Smooth muscle cell (in vitro differentiated cells): ENCODE data around the gene OAS2. TPM values are rescaled to one million over a fixed set of nuclear protein-coding genes. Genes with fewer than 3 reads are reported as not detected.

Source experiments
- DNase-seq: peaks from one replicate; lab custom pipeline; 2025; ENCODE audit not compliant: unreplicated experiment; lab: John Stamatoyannopoulos, UW
- H2AFZ ChIP-seq: fragments of 200-600 bp; sonication (generic); 2 replicates; pipeline ENCODE4 v1.6.0; 2016; ENCODE audit warnings: antibody characterized with exemption, low read depth, mild to moderate bottlenecking
- H3F3A ChIP-seq: fragments of 200-600 bp; sonication (generic); 2 replicates; pipeline ENCODE4 v1.6.0; 2017; ENCODE audit warnings: antibody characterized with exemption, low read depth
- H3K27ac ChIP-seq: fragments of 200-600 bp; sonication (generic); 2 replicates; pipeline ENCODE4 v1.5.1; 2016; ENCODE audit warnings: low read depth, mild to moderate bottlenecking
- H3K27me3 ChIP-seq: fragments of 200-600 bp; sonication (generic); 2 replicates; pipeline ENCODE4 v1.6.1; 2016; ENCODE audit warnings: low read depth, mild to moderate bottlenecking
- H3K36me3 ChIP-seq: fragments of 200-600 bp; sonication (generic); 2 replicates; pipeline ENCODE4 v1.5.1; 2016; ENCODE audit warnings: low read depth
- H3K4me1 ChIP-seq: fragments of 200-600 bp; sonication (generic); 2 replicates; pipeline ENCODE4 v1.5.1; 2016; ENCODE audit warnings: low read depth
- H3K4me2 ChIP-seq: fragments of 200-600 bp; sonication (generic); 2 replicates; pipeline ENCODE4 v1.6.0; 2016; ENCODE audit warnings: mild to moderate bottlenecking
- H3K4me3 ChIP-seq: fragments of 200-600 bp; sonication (generic); 2 replicates; pipeline ENCODE4 v1.5.1; 2016; ENCODE audit warnings: mild to moderate bottlenecking
- H3K79me2 ChIP-seq: fragments of 200-600 bp; sonication (generic); 2 replicates; pipeline ENCODE4 v1.6.0; 2016; ENCODE audit warnings: low read depth, mild to moderate bottlenecking
- H3K9ac ChIP-seq: fragments of 200-600 bp; sonication (generic); 2 replicates; pipeline ENCODE4 v1.6.0; 2016; ENCODE audit warnings: low read depth
- H3K9me3 ChIP-seq: fragments of 200-600 bp; sonication (generic); replicated peaks from 2 replicates; pipeline ENCODE4 v1.5.1; 2016; ENCODE audit warnings: low read depth
- H4K20me1 ChIP-seq: fragments of 200-600 bp; sonication (generic); 2 replicates; pipeline ENCODE4 v1.6.0; 2016; ENCODE audit warnings: low read depth
- WGBS: methylation state at CpG from one replicate; pipeline ENCODE4 v1.1.7; 2016; ENCODE audit warnings: low lambda C conversion rate; 5-methylcytosine and 5-hydroxymethylcytosine counted together
- polyA plus RNA-seq: library from polyadenylated mRNA; unstranded; fragments of >200 nt; fragmentation: Nextera tagmentation; extraction: Ambion mirVana; gene quantifications from 2 replicates; pipeline ENCODE4 v1.2.1, GENCODE V29; 2016
- total RNA-seq: library from RNA; depleted of rRNA; stranded (reverse); fragments of >200 nt; gene quantifications from 2 replicates; pipeline ENCODE4 v1.2.3, GENCODE V29; 2014
- TF ChIP-seq, protein P1 (sequence below): fragments of 200-600 bp; sonication (generic); IDR thresholded peaks from 2 replicates; pipeline ENCODE4 v1.5.1; 2017; ENCODE audit warnings: borderline replicate concordance, mild to moderate bottlenecking, antibody characterized with exemption; ENCODE audit not compliant: insufficient read depth, poor library complexity, severe bottlenecking

OAS2 gene
- total and polyA plus RNA-seq, 2 experiments from 2014 or later = not detected

DNA sequence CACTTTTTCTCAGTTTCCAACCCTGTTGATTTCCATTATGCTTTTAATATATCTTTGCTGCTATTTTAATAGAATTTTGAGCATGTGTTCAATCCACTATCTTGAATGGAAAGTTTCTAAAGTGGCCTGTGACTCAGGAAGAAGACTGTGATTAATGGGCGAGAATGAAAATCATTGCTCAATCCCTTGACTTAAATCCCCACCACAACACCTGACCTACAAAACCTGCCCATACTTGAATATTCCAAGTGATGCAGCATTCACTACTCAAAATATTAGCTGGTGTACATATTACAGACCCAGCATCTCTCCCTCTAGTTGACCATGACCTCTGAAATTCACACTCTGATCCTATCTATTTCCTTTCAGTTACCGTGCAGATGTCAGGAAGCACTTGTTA, 41.4 kb upstream of the OAS2 start:
- no peaks in the 10 kb centered on the region for H4K20me1 ChIP-seq
- 75% methylated on average over 2 of the region's 2 CpGs for WGBS

DNA sequence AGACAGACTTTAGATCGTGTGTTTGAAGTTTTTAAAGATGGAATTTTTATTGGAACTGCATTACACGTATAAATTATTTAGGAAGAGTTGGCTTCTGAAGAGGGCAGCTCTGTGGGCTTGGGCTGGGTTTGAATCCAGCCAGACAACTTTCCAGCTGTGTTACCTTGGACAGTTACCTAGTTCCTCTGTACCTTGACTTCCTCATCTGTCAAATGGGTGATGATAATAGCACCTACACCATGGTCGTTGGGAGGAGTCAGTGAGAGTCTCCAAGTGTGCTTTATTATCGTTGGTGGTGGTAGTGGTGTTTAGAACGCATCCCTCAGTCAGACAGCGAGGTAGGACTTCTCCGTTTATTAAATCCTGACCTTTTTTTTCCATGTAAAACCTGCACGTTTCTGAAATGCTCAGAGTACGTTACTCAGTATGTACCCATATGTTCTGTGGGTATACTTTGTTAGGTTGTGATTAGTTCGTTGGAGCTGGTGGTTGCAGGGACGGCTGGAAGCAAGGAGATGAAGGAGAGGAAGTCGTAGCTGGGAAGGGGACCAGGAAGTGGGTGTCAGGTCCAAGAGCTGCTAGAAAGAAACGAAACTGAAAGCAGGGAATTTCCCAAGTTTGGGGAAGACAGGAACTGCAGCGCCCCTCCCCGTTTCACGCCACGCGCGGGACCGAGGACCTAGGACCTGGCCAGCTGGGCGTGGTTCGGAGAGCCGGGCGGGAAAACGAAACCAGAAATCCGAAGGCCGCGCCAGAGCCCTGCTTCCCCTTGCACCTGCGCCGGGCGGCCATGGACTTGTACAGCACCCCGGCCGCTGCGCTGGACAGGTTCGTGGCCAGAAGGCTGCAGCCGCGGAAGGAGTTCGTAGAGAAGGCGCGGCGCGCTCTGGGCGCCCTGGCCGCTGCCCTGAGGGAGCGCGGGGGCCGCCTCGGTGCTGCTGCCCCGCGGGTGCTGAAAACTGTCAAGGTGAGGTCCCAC, 40.3 kb upstream of the OAS2 start, which contains the start of gene OAS3:
TSS of gene OAS3 (plus strand) at position 734 of the 979 bp plus-strand sequence. CDS start at position 791, 57 bp downstream.
- H3K4me2 ChIP-seq = peak within 1 kb of the TSS; percentile 81
- H4K20me1 ChIP-seq = no peaks in the 10 kb centered on the region
- H3K4me1 ChIP-seq = no peaks in the 10 kb centered on the region
- no peaks in the 10 kb centered on the region for H3K9me3 ChIP-seq
- TF ChIP-seq, protein P1, sequence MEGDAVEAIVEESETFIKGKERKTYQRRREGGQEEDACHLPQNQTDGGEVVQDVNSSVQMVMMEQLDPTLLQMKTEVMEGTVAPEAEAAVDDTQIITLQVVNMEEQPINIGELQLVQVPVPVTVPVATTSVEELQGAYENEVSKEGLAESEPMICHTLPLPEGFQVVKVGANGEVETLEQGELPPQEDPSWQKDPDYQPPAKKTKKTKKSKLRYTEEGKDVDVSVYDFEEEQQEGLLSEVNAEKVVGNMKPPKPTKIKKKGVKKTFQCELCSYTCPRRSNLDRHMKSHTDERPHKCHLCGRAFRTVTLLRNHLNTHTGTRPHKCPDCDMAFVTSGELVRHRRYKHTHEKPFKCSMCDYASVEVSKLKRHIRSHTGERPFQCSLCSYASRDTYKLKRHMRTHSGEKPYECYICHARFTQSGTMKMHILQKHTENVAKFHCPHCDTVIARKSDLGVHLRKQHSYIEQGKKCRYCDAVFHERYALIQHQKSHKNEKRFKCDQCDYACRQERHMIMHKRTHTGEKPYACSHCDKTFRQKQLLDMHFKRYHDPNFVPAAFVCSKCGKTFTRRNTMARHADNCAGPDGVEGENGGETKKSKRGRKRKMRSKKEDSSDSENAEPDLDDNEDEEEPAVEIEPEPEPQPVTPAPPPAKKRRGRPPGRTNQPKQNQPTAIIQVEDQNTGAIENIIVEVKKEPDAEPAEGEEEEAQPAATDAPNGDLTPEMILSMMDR = no peak
- no peaks in the 10 kb centered on the region for H3K79me2 ChIP-seq
- no peak within 1 kb of the TSS for H3K27ac ChIP-seq
- peaks cover 35% of the 10 kb centered on the region for H3K27me3 ChIP-seq
- peak; percentile 5 for DNase-seq
- no peaks in the 10 kb centered on the region for H3K36me3 ChIP-seq
- peak within 1 kb of the TSS; percentile 71 for H2AFZ ChIP-seq
- peak within 1 kb of the TSS; percentile 3 for H3K9ac ChIP-seq
- peak within 1 kb of the TSS; percentile 59 for H3K4me3 ChIP-seq
- H3F3A ChIP-seq = no peaks in the 10 kb centered on the region
- WGBS = 25% methylated on average over 50 of the region's 50 CpGs

More for the DNA sequence above, 41.4 kb upstream of the OAS2 start:
- Histone ChIP-seq H3K79me2 (no peaks in the 10 kb centered on the region), H3K4me2 (no peak overlapping the region), H3K9me3 (no peaks in the 10 kb centered on the region), H3K27me3 (peaks cover 35% of the 10 kb centered on the region), H3K4me3 (no peak overlapping the region), H3K36me3 (no peaks in the 10 kb centered on the region), H3K9ac (no peak overlapping the region), H2AFZ (no peak overlapping the region), H3K27ac (no peak overlapping the region), H3K4me1 (no peaks in the 10 kb centered on the region), H3F3A (no peaks in the 10 kb centered on the region)
- DNase-seq = no peak
- TF ChIP-seq, protein P1 = no peak

DNA sequence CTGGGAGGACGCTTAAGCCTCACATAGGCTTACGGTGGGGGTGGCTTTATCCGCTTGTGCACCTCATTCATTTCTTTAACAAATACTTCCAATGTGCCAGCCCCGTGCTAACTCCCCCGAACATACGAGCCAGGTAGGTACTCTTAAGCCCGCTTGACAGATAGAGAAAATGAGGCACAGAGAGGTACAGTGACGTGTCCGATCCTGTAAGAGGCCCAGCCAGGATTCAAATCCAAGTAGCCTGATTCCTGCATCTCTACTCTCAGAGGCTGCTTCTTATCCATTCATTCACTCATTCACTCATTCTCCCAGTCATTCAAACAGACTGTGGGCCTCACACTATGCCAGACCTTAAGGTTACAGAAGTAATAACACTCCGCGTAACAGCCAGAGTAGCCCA, 39.6 kb upstream of the OAS2 start:
- Histone ChIP-seq H3K27ac (no peak overlapping the region), H2AFZ (peak overlapping the region; percentile 71), H3F3A (no peaks in the 10 kb centered on the region), H3K4me2 (peak overlapping the region; percentile 81), H3K4me1 (no peaks in the 10 kb centered on the region), H3K9me3 (no peaks in the 10 kb centered on the region), H3K9ac (no peak overlapping the region), H3K79me2 (no peaks in the 10 kb centered on the region), H3K36me3 (no peaks in the 10 kb centered on the region), H4K20me1 (no peaks in the 10 kb centered on the region), H3K4me3 (peak overlapping the region; percentile 59), H3K27me3 (peaks cover 35% of the 10 kb centered on the region)
- DNase-seq = no peak
- TF ChIP-seq, protein P1 = no peak
- WGBS = 68% methylated on average over 11 of the region's 11 CpGs
